Measurements from ENCODE around the gene KRTAP22-1.

The KRTAP22-1 gene

GRCh38 chr21:30600787-30601186 lies at the start of gene KRTAP22-1:
KRTAP22-1 (plus strand) TSS chr21:30601087.
- no peak for DNase-seq

- no peak for DNase-seq
Measured at GRCh38 chr21:30552782-30553181, 48.1 kb upstream of the KRTAP22-1 start.

DNA sequence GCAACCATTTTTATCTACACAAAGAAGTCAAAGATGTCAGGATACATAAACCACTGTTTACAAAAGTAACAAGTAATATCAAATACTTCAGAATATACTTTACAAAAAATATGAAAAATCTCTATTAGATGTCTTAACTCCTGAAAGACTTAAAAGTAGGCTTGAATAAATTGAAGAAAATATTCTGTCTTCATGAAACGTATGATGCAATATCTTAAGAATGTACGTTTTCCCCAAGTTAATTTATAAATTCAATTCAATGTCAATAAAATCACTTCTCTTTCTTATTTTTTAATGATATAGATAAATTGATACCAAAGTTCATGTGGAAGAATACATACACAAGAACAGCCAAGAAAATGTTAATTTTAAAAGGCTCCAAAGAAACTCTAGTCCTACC lies 45.8 kb upstream of the KRTAP22-1 start:
- DNase-seq = no peak

DNA sequence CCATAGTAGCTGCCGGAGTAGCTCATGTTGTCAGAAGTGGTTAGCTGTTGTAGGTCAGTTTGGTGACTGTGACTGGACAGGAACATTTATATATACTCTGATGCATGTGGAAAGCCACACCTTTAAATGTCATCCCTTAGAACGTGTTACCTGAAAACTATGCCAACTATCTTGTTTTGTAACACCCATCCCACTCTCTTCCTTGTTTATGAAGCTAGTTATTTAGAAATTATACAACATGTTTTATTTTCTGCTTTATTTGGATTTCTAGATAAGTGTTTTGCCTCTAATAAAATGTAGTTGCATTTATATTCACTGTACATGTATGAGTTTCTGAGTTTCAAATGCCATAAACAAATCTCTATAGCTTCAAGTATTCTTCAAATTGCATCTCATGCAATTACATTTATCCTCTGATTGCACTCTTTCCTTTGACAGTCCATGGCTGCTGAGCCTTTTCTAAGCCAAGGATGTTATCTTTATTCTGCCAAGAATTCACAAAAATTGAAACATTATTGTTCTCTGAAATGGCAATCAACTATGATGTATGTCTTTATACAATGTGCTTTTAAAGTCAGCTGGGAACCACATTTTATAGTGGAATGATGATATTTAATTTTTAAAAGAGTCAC lies 39.5 kb upstream of the KRTAP22-1 start, which contains the start of gene KRTAP19-7:
TSS of gene KRTAP19-7 (minus strand) at position 51 of the 632 bp plus-strand sequence. CDS start at position 26, 25 bp downstream.
- DNase-seq = no peak

DNA sequence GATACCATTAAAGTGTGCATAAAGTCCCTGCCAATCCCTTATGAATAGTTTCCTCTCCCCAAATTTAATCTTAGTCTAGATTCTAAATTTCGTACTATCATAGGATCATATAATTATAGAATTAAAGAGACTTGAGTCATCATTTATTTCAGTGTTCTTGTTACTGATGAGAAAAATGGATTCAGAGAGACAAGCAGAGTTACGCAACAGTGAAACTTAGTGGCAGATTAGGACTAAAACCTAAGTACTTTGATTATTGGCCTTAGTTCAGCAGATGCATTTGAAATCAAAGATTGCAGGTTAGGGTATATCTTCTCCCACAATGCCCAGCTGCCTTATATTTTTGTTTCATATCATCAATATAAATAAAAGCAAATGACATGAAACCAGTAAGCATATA lies 38.9 kb upstream of the KRTAP22-1 start:
- DNase-seq = no peak

GRCh38 chr21:30563072-30563471 lies 37.8 kb upstream of the KRTAP22-1 start:
- no peak for DNase-seq

GRCh38 chr21:30563630-30564029 lies 37.3 kb upstream of the KRTAP22-1 start:
- no peak for DNase-seq

DNA sequence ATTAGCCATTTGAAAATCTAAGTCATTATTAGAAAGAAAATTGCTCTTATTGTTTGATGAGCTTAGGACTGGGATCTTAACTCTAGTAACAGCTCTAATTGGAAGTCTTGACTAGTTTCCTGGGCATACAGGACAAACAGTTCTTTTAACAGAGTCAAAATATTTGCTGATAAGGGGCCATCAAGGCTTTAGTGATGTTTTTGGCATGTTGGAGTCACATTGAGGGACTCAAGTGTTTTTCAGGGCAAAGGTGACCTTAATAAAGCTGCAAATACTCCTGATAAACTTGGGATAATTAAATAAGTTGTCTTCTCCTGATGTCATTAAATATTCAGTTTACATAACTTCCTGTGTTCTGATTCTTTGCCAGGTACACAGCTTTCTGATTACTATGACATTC lies 33.3 kb upstream of the KRTAP22-1 start:
- no peak for DNase-seq

DNA sequence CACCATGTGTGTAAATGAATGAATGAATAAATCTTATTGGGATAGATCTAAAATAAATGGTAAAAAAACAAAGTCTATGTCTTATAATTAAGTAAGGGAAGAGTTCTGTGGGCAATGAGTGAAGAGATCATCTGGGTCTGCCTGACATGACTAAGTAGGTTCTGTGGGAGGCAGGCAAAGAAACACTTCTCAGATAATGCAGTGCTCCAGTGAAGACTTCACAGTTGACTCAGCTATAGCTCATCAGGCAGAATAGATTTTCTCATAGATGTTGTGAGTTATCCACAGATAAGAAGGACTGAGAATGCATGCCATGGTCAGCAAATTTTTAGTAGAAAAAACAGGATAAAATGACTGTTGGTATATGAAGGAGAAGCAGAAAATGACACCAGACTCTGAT lies 23.1 kb upstream of the KRTAP22-1 start:
- no peak for DNase-seq

- DNase-seq = no peak
Measured at GRCh38 chr21:30579346-30579745, 21.5 kb upstream of the KRTAP22-1 start.

GRCh38 chr21:30580132-30580531 lies 20.8 kb upstream of the KRTAP22-1 start:
- no peak for DNase-seq

- DNase-seq = no peak
Measured at GRCh38 chr21:30582870-30583269, 18.0 kb upstream of the KRTAP22-1 start.

DNA sequence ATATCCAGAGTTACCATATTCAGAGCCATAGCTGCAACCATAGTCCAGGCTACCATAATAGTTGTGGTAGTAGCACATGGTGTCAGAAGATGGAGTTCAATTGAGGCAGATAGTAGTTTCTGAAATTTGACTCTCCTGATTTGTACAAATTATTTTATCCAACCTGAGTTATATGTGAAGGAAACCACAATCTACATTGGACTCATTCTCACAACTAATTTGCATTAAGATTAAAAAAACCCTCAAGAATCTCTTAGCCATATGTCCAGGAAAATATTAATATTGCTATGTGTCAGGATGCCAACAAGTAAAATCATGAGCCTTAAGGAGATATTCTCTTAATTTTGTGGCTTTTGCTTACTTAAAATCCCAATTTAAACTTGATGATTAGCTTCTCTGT lies 10.6 kb upstream of the KRTAP22-1 start, which contains the start of gene KRTAP22-2:
TSS of gene KRTAP22-2 (minus strand) at position 101 of the 400 bp plus-strand sequence.
- no peak for DNase-seq

DNA sequence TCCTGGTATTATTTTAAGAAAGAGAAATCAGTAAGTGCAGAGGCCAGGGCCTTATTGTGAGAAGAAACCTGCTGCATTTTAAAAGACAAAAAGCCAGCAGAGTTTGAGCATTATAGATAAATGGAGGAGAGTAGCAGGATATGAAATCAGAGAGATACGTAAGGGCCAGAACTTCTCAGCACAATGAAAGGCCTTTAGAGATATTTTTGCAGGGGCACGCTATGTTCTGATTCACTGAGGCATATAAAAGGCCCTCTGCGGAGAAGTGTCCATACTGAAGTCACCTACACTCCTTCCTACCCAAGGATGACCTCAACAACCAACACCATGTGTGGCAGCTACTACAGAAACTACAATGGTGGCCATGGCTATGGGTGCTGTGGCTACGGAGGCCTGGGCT lies 8.7 kb upstream of the KRTAP22-1 start, which contains the start of gene KRTAP6-3:
TSS of gene KRTAP6-3 (plus strand) at position 301 of the 400 bp plus-strand sequence. CDS start at position 307, 6 bp downstream.
- no peak for DNase-seq

DNA sequence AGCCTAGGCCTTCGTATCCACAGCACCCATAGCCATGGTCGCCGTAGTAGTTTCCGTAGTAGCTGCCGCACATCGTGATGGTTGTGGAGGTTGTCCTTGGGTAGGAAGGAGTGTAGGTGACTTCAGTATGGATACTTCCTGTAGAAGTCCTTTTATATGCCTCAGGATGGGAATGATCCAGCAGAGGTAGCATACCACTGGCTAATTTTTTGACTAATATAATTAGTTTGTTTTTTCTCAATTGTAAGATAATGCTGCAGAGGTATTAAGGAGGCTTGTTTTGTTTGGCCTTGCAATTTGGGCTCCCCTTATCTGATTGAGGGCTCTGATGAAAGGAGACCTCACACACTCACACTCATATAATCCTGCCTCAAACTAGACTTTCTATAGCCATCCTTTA lies 2.1 kb upstream of the KRTAP22-1 start, which contains the start of gene KRTAP6-2:
TSS of gene KRTAP6-2 (minus strand) at position 101 of the 400 bp plus-strand sequence. CDS start at position 73, 28 bp downstream.
- DNase-seq = no peak

DNA sequence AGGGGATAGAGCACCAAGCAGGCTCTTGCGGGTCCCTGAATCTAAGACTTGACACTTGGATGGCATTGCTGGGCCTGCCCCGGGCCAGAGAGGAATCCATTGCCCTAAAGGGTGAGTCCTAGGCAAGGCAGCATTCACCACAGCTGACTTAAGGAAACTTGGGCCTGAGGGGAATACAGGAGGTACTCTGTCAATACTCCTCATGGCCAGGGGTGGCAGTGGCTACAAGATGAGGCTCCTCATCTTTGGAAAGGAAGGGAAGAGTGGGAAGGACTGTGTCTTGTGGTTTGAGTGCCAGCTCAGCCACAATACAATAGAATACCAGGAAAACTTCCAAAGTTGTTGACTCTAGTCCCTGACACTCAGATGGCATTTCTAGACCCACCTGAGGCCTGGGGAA lies 5.1 kb downstream of the KRTAP22-1 start:
- no peak for DNase-seq

DNA sequence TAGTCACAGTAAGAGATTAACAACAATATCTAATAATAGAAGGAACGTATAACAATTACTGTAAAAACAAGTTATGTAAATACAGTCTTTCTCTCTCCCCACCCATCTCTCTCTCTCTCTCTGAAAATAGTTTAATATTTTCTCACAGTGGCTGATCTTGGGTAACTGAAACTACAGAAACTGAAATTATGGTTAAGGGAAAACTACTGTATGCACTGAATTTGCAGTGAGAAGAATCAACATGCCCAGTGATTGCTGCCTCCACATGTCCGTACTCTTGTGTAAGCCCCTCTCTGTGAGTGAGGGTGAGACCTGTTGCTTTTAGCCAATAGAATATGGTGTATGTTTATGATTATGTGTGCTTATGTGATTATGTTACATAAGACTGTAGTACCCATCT lies 11.2 kb downstream of the KRTAP22-1 start:
- DNase-seq = no peak

DNA sequence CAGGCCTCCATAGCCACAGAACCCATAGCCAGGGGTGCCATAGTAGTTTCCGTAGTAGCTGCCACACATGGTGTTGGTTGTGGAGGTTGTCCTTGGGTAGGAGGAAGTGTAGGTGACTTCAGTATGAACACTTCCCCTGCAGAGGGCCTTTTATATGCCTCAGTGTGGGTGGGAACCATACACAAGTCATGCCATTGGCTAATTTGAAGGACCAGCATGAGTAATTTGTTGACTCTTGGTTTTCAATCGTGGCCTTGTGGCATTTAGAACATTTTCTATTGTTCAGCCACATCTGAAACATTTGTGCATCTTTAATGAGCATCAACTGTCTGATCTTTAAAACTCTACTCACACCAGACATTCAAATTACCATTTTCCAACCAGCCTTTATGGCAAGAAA lies 12.9 kb downstream of the KRTAP22-1 start, which contains the start of gene KRTAP6-1:
TSS of gene KRTAP6-1 (minus strand) at position 95 of the 400 bp plus-strand sequence. CDS start at position 69, 26 bp downstream.
- no peak for DNase-seq

DNA sequence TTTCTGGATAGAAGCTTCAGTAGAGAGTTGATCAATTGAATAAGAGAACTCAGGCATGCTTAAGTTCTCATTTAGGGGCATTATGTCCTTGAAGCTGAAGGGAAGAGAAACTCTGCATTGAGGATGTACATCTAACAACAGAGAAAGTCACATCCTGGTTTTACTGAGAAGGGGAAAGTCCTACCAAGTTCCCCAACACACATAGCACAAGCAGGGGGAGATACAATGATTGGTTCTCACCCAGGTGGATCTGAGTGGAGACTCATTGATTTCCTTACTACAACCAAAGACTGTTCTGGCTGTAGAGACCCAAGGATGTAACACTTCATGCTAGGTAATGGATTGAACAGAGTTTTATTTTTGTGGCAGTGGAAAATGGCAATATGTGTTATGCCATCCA lies 14.3 kb downstream of the KRTAP22-1 start:
- no peak for DNase-seq

DNA sequence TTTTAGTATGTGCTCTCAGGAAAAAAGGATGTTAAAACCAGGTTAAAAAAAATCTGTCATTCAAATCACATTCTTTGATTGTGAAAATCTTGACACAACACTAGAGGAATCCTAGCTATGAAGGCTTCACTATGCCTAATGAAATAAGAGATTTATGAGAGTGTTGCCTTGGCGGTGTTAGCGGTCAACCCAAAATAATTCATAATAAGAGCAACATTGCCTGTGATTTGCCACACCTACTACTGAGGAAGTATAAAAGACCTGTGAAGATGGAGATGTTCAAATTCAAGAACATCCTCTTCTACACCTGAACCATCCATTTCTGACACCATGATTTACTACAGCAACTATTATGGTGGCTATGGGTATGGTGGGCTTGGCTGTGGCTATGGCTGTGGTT lies 15.2 kb downstream of the KRTAP22-1 start, which contains the start of gene KRTAP20-1:
TSS of gene KRTAP20-1 (plus strand) at position 301 of the 400 bp plus-strand sequence. CDS start at position 331, 30 bp downstream.
- DNase-seq = no peak

- no peak for DNase-seq
Measured at GRCh38 chr21:30620080-30620479, 19.2 kb downstream of the KRTAP22-1 start.

DNA sequence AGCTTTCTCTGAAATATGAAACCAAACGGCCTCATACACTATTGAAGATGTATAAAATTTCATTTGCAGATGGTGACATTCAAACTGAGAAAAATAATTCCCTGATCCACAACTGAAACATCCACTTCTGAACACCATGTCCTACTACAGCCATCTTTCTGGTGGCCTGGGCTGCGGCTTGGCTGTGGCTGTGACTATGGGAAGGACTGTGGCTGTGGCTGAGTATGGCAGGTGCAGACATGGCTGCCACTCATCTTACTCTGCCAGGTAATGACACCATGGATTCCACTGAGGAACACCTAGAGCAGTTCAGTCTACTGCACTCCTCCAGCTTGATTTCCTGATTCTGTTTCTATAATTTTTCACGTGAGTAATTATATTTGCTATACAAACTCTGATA lies 19.6 kb downstream of the KRTAP22-1 start, which contains the start of gene KRTAP20-4:
TSS of gene KRTAP20-4 (plus strand) at position 106 of the 400 bp plus-strand sequence.
- DNase-seq = no peak

DNA sequence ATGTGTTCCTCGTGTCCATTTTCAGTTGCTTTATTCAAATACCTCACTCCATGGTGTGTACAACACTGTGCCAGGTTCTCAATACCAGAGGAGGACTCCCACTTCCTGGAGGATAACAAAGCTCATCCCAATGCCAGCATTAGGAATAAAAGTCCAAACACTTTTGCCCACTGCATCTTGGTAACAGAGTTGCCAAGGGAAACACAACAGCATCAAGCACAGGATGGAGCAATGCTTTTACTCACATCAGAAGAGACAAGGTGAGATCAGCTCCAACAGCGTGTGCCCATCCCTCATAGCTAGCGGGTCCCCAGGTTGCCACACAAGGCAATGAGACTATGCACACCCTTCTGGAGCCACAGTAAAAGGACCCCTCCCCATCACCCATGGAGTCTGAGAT lies 22.5 kb downstream of the KRTAP22-1 start:
- no peak for DNase-seq

- no peak for DNase-seq
Measured at GRCh38 chr21:30625449-30626165, 24.7 kb downstream of the KRTAP22-1 start.
